ENCODE results near the gene IL31RA.

Gene IL31RA

GRCh38 chr5:55923177-55923771, 72.1 kb downstream of the IL31RA start:
- ATAC-seq: no peak
- TF ChIP-seq ISL1 (CRISPR knock-in tag; IDR thresholded peaks at IDR 0.05) (no peak), ZNF8 (CRISPR knock-in tag; IDR thresholded peaks at IDR 0.05) (no peak), ZFP30 (CRISPR knock-in tag; IDR thresholded peaks at IDR 0.05) (no peak), POU6F1 (CRISPR knock-in tag; IDR thresholded peaks at IDR 0.05; ENCODE audit: borderline replicate concordance, low read depth) (no peak), ZNF70 (CRISPR knock-in tag; IDR thresholded peaks at IDR 0.05) (no peak), RARB (CRISPR knock-in tag; IDR thresholded peaks at IDR 0.05) (no peak), TCF4 (CRISPR knock-in tag; IDR thresholded peaks at IDR 0.05; ENCODE audit: borderline replicate concordance) (no peak), CSDC2 (CRISPR knock-in tag; IDR thresholded peaks at IDR 0.05) (no peak), ZNF565 (CRISPR knock-in tag; conservative IDR thresholded peaks at IDR 0.05; ENCODE audit: low read depth) (no peak), CREB5 (CRISPR knock-in tag; IDR thresholded peaks at IDR 0.05; ENCODE audit: low read depth) (no peak), ESRRG (CRISPR knock-in tag; IDR thresholded peaks at IDR 0.05) (no peak), OSR1 (CRISPR knock-in tag; IDR thresholded peaks at IDR 0.05) (no peak), ARNTL (CRISPR knock-in tag; IDR thresholded peaks at IDR 0.05; ENCODE audit: borderline replicate concordance, low read depth) (no peak), ZC3H10 (CRISPR knock-in tag; IDR thresholded peaks at IDR 0.05) (no peak)

GRCh38 chr5:55923865-55924500, 72.8 kb downstream of the IL31RA start:
- no peak for ATAC-seq

GRCh38 chr5:55924744-55925143, 73.6 kb downstream of the IL31RA start:
- TF ChIP-seq ISL1 (CRISPR knock-in tag; IDR thresholded peaks at IDR 0.05) (no peak), GLIS3 (CRISPR knock-in tag; IDR thresholded peaks at IDR 0.05) (no peak), BACH2 (CRISPR knock-in tag; IDR thresholded peaks at IDR 0.05; ENCODE audit: borderline replicate concordance) (no peak), ESRRG (CRISPR knock-in tag; IDR thresholded peaks at IDR 0.05) (no peak), CREB5 (CRISPR knock-in tag; IDR thresholded peaks at IDR 0.05; ENCODE audit: low read depth) (no peak), RARB (CRISPR knock-in tag; IDR thresholded peaks at IDR 0.05) (no peak), TSHZ2 (CRISPR knock-in tag; IDR thresholded peaks at IDR 0.05) (no peak), ARNTL (CRISPR knock-in tag; IDR thresholded peaks at IDR 0.05; ENCODE audit: borderline replicate concordance, low read depth) (no peak)
- no peak for ATAC-seq

More at GRCh38 chr5:55923865-55924500, 72.8 kb downstream of the IL31RA start:
- no peak for TF ChIP-seq PPARA (CRISPR knock-in tag; IDR thresholded peaks at IDR 0.05; ENCODE audit: borderline replicate concordance)
- no peak for TF ChIP-seq POU6F1 (CRISPR knock-in tag; IDR thresholded peaks at IDR 0.05; ENCODE audit: borderline replicate concordance, low read depth)
- TF ChIP-seq GLIS3 (CRISPR knock-in tag; IDR thresholded peaks at IDR 0.05): no peak

- ATAC-seq: no peak
- no peak for TF ChIP-seq CREB5 (CRISPR knock-in tag; IDR thresholded peaks at IDR 0.05; ENCODE audit: low read depth)
- no peak for TF ChIP-seq CSRNP3 (CRISPR knock-in tag; IDR thresholded peaks at IDR 0.05)
- TF ChIP-seq OSR1 (CRISPR knock-in tag; IDR thresholded peaks at IDR 0.05): no peak
- no peak for TF ChIP-seq CSDC2 (CRISPR knock-in tag; IDR thresholded peaks at IDR 0.05)
- TF ChIP-seq ZFP30 (CRISPR knock-in tag; IDR thresholded peaks at IDR 0.05): no peak
- TF ChIP-seq PATZ1 (CRISPR knock-in tag; IDR thresholded peaks at IDR 0.05; ENCODE audit: borderline replicate concordance): no peak
- no peak for TF ChIP-seq ZFP3 (CRISPR knock-in tag; IDR thresholded peaks at IDR 0.05)
- TF ChIP-seq ZC3H10 (CRISPR knock-in tag; IDR thresholded peaks at IDR 0.05): no peak
Measured at GRCh38 chr5:55925181-55925580, 74.0 kb downstream of the IL31RA start.
